Adrenal gland (tissue), 12 donors: ENCODE measurements around the gene SOX8. TPM values are rescaled to one million over a fixed set of nuclear protein-coding genes. Genes with fewer than 3 reads are reported as not detected.

Experiments used
- DNase-seq, 7 donors: peaks; one replicate each; pipeline ENCODE4 v3.0.0-alpha.2; 2019 to 2020
- H3K27ac ChIP-seq, 5 donors: fragments of 200-600 bp; sonication (generic) in 4 of 5; 1 replicate in 3 of 5; 2 replicates in 2 of 5; pipeline versions ENCODE4 v1.5.1 to v1.8.0; 2016 to 2020; ENCODE audit warnings: mild to moderate bottlenecking in 1 of 5
- H3K27me3 ChIP-seq: fragments of 200-600 bp; 2 replicates; pipeline ENCODE4 v1.8.0; 2021
- H3K36me3 ChIP-seq, 2 donors: fragments of 200-600 bp; replicated peaks in 1 of 2; 1 replicate in 1 of 2; 2 replicates in 1 of 2; pipeline versions ENCODE4 v1.5.1 to v1.8.0; 2018 to 2022
- H3K4me1 ChIP-seq, 2 donors: fragments of 200-600 bp; replicated peaks in 1 of 2; 1 replicate in 1 of 2; 2 replicates in 1 of 2; pipeline versions ENCODE4 v1.5.1 to v1.8.0; 2018 to 2021
- H3K4me3 ChIP-seq, 4 donors: fragments of 200-600 bp; sonication (generic) in 3 of 4; one replicate each; pipeline ENCODE4 v1.5.1; 2016 to 2018
- H3K9me3 ChIP-seq, 3 donors: fragments of 200-600 bp; sonication (generic) in 1 of 3; replicated peaks in 1 of 3; 1 replicate in 2 of 3; 2 replicates in 1 of 3; pipeline versions ENCODE4 v1.5.1 to v1.8.0; 2016 to 2021
- POLR2A ChIP-seq, 2 donors: fragments of 450-650 bp; IDR thresholded peaks; one replicate each; pipeline ENCODE4 v1.6.1; 2017; ENCODE audit warnings: antibody characterized with exemption in 2 of 2, mild to moderate bottlenecking in 2 of 2, moderate library complexity in 1 of 2
- WGBS, 4 donors: extraction: QIAGEN DNeasy Blood & Tissue Kit in 2 of 4; methylation state at CpG; one replicate each; pipeline versions ENCODE4 v1.1.5 to v1.1.7; 2013 to 2017; 5-methylcytosine and 5-hydroxymethylcytosine counted together
- intact Hi-C, 2 donors: fragments of 100-400 bp; cut with DNase I; formaldehyde crosslinking; loops; one replicate each; pipeline versions ENCODE4 v1.14.1 to v1.15.0; 2022 to 2023
- polyA plus RNA-seq, 3 donors: library from polyadenylated mRNA; stranded (reverse); fragments of 200-250 nt in 2 of 3; fragments of 350-450 nt in 1 of 3; fragmentation: Illumina TruSeq in 1 of 3; extraction: RNeasy Lipid Tissue Mini Kit (QIAGEN cat#74804) in 1 of 3; gene quantifications; one replicate each; pipeline ENCODE4 v1.2.3, GENCODE V29; 2013 to 2014
- total RNA-seq, 9 donors: library from RNA; depleted of rRNA in 4 of 9; stranded (reverse); fragments of >200 nt in 4 of 9; fragments of 120-200 nt in 1 of 9; fragmentation: NEBNext Ultra II Directional in 1 of 9; extraction: Animal tissue kit (Norgen Biotek cat#: 25700) in 1 of 9; gene quantifications; one replicate each; pipeline versions ENCODE4 v1.1.0 to v1.2.4, GENCODE V29; 2013 to 2023
- TF ChIP-seq, protein P1 (sequence below), 6 experiments: fragments of 450-650 bp in 4 of 6; fragments of 200-600 bp in 2 of 6; sonication (generic) in 1 of 6; IDR thresholded peaks; 1 replicate in 5 of 6; 2 replicates in 1 of 6; pipeline versions ENCODE4 v1.5.1 to v1.8.0; 2016 to 2021; ENCODE audit warnings: antibody characterized with exemption in 6 of 6, mild to moderate bottlenecking in 2 of 6, moderate library complexity in 1 of 6
- donor health status: healthy with polysubstance abuse.
- donor health status: Bipolar disorder and iron deficiency.
- donor health status: DM: yes; HTN: yes; CAD: no.
- donor health status: DM: no; HTN: no; CAD: no.
- donor health status: DM: no; HTN: no; CAD: no.
- donor health status: DM: yes; HTN: yes; CAD: no.

Gene SOX8
- total and polyA plus RNA-seq, 12 donors: 0.04 to 2.1 (median 0.69) TPM

DNA sequence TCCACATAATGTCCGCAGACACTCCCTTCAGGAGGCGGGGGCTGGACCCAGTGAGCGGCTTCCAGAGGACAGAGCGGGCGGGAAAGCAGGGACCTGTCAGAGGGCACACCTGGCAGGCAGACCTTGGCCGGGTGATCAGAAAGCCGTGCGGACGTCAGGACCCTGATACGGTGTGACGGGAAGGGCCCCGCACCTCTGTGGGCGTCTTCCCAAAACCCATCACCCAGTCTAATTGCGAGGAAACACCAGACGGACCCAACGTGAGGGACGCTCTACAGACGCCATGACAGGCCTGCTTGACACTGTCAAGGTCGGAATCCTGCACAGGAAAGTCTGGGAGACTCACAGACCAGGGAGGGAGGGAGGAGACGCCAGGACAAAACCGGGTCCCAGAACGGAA is 19.2 kb upstream of the SOX8 start:
- intact Hi-C loops: no loop called here
- TF ChIP-seq, protein P1, sequence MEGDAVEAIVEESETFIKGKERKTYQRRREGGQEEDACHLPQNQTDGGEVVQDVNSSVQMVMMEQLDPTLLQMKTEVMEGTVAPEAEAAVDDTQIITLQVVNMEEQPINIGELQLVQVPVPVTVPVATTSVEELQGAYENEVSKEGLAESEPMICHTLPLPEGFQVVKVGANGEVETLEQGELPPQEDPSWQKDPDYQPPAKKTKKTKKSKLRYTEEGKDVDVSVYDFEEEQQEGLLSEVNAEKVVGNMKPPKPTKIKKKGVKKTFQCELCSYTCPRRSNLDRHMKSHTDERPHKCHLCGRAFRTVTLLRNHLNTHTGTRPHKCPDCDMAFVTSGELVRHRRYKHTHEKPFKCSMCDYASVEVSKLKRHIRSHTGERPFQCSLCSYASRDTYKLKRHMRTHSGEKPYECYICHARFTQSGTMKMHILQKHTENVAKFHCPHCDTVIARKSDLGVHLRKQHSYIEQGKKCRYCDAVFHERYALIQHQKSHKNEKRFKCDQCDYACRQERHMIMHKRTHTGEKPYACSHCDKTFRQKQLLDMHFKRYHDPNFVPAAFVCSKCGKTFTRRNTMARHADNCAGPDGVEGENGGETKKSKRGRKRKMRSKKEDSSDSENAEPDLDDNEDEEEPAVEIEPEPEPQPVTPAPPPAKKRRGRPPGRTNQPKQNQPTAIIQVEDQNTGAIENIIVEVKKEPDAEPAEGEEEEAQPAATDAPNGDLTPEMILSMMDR (IDR thresholded peaks at IDR 0.05): no peak
- TF ChIP-seq POLR2A (IDR thresholded peaks at IDR 0.05): no peak
- DNase-seq: no peak

DNA sequence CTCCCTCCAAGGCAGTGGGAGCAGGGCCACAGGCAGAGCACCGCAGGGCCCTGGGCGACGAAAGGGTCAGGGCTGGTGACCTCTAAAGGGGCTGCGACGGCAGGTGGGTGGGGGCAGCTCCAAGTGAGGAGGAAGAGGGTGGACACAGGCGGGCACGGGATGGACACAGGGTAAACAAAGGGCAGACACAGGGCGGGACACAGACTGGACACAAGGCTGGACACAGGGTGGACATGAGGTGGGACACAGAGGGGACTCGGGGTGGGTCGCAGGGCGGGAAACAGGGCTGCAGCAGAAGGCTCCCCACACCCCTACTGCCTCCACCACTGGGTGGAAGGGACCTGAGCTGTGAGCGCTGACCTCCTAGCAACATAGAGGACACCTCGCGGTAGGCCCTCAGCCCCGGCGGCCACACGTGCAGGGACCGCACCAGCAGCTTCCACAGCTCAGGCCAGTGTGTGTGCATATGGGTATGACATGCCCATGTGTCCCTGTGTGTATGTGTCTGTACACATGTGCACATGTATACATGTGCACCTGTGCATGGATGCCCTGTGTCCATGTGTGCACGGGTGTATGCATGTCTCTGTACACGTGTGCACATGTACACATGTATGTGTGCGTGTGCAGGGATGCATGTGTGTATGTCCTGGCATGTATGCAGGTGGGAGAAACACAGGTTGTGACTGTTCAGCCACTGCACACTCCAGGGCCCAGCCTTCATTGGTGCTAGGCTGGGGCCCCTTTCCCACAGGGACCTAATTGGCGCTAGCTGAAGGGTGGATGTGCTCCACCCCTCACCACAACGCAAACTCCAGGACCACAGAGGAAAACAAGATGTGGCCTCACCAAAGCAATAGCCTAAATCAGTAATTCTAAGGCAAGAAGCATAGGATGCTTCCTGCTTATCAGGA is 18.4 kb upstream of the SOX8 start:
- intact Hi-C loops: no loop called here
- 76 to 82% (median 80%) methylated on average over 21 to 23 of the region's 23 CpGs for WGBS, 4 donors
- Histone ChIP-seq H3K27me3 (no peaks in the 10 kb centered on the region), H3K9me3 (no peaks in the 10 kb centered on the region), H3K4me3 (no peak overlapping the region), H3K27ac (no peak overlapping the region), H3K36me3 (no peaks in the 10 kb centered on the region), H3K4me1 (peaks cover 0 to 5% of the 10 kb centered on the region in 2 donors)
- no peak for DNase-seq
- TF ChIP-seq POLR2A (IDR thresholded peaks at IDR 0.05): no peak
- TF ChIP-seq, protein P1 (IDR thresholded peaks at IDR 0.05): no peak

More for the DNA sequence above, 19.2 kb upstream of the SOX8 start:
- no peaks in the 10 kb centered on the region for H3K9me3 ChIP-seq
- H3K4me3 ChIP-seq: no peak overlapping the region
- no peak overlapping the region for H3K27ac ChIP-seq
- 52 to 79% (median 69%) methylated on average over 22 of the region's 22 CpGs for WGBS, 4 donors
- H3K27me3 ChIP-seq: no peaks in the 10 kb centered on the region
- peaks cover 0 to 5% of the 10 kb centered on the region in 2 donors for H3K4me1 ChIP-seq
- no peaks in the 10 kb centered on the region for H3K36me3 ChIP-seq

DNA sequence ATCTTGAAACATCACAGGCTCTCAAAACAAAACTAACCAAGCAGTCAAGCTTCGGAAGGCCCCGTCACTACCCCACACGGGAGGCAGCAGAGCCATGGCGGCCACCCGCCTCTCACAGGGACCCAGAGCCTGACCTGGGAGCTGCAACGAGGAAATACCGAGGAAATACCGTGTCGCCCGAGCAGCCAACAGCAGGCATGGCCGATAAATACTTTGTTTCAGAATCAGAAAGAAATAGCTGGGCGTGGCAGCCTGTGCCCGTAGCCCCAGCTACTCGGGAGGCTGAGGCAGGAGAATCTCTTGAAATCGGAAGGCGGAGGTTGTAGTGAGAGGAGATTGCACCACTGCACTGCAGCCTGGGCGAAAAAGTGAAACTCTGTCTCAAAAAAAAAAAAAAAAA is 17.7 kb upstream of the SOX8 start:
- H3K9me3 ChIP-seq: no peaks in the 10 kb centered on the region
- no peaks in the 10 kb centered on the region for H3K36me3 ChIP-seq
- peaks cover 0 to 5% of the 10 kb centered on the region in 2 donors for H3K4me1 ChIP-seq
- no peaks in the 10 kb centered on the region for H3K27me3 ChIP-seq
- intact Hi-C loops: no loop called here
- WGBS, 4 donors: 73 to 79% (median 77%) methylated on average over 17 of the region's 17 CpGs
- DNase-seq: no peak
- no peak for TF ChIP-seq POLR2A (IDR thresholded peaks at IDR 0.05)
- TF ChIP-seq, protein P1 (IDR thresholded peaks at IDR 0.05): no peak
- no peak overlapping the region for H3K4me3 ChIP-seq
- H3K27ac ChIP-seq: no peak overlapping the region

DNA sequence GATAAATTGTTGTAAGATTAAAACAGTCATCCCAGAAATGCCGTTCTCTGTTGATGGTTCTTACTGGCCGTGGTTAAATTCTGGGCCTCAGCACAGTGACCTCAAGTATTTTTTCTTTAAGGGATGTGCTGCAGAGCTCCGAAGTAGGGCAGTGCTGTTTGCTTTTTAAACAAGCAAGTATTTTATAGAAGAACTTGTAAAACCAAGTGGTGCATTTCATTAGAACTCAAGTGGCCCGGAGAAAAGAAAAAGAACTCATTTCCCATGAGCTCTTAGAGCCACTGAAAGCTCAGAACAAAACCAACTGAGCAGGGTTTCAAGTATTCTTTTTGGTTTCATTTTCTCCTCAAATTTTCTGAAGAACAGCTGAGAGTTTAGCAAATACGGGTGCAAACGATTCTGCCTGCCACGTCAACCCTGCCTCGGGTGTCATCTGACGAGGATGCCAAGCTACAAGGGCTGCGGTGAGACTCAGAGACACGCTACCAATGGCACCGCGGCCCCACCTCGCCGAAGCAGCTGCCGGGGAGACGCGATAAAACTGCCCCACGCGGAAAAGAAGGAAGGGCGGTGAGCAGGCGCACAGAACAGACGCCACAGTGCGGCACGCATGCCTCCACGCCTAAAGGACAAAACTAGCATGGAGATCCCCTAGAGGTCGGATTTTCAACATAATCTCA is 17.1 kb upstream of the SOX8 start:
- Histone ChIP-seq H3K36me3 (no peaks in the 10 kb centered on the region), H3K4me1 (peaks cover under 1 to 9% of the 10 kb centered on the region in 2 donors), H3K27me3 (no peaks in the 10 kb centered on the region), H3K4me3 (no peak overlapping the region), H3K9me3 (no peaks in the 10 kb centered on the region), H3K27ac (no peak overlapping the region)
- TF ChIP-seq, protein P1 (IDR thresholded peaks at IDR 0.05): no peak
- no peak for TF ChIP-seq POLR2A (IDR thresholded peaks at IDR 0.05)
- WGBS, 4 donors: 85 to 92% (median 86%) methylated on average over 27 of the region's 27 CpGs
- no peak for DNase-seq
- intact Hi-C loops: no loop called here
